Activated T-cell treated with anti-CD3 and anti-CD28 coated beads, Interleukin-2, amount 50 U/mL, for 48 hours (primary cell): ENCODE measurements around the gene MYOZ1.
A peak's percentile ranks its signal among the peaks of the same experiment; 100 is the strongest.
"Not testable (repeated sequence)": the region's sequence is repeated elsewhere in the genome, so short reads cannot be mapped to it uniquely, and the experiment has no call there.

Source experiments
- DNase-seq, 2 experiments: peaks; one replicate each; pipeline ENCODE4 v3.0.0-alpha.2; 2020

The MYOZ1 gene

DNA sequence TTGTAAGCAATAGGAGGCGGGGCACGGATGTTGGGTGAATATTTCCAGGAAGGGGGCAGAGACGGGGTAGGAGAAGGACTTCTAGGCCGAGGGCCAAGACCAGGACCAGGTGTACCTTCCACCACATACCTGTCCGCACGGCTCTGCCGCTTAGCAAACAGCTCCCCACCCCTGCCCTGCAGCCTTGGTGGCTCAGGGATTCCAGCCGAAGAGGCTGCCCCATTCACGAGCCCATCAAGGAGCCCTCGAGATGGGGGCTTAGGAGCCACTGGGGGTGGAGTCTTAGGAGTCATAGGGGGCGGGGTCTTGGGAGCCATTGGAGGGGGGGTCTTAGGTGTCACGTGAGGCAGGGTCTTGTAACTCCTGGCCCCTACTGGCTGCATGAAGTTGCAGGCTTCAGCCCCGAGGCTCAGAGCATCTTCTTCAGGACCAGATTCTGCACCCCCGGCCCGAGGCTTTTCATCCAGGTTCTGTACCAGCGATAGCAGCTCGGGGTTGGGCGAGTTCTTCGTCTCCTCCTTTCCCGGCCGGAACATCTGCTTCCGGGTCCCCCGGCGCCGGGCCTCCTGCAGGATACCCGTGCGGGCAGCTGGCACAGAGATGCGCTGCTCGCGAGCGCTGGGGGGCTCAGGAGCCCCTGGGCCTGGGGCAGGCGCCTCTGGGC, 6.1 kb upstream of the MYOZ1 start:
- peak; percentile 59 to 62 for DNase-seq

DNA sequence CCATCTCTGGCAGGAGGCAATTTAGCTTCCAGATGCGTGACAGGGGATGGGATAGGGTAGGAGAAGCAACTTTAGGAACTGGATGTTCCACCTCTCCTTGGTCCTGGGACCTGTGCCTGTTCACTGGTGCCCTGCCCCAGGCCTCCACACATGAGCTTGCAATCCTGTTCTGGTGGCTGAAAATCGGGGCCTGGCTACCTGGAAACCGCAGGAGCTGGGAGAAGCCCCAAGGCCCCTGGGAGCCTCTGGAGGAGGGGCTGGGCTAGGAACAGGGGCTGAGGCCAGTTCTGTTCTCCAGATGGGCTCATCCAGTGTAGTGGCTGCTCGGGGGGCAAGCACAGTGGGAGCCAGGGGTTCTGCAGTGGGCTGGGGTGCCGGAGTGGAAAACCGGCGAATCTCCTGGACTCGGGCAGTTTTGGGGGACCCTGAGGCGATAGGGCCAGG, 5.3 kb upstream of the MYOZ1 start:
- DNase-seq = no peak

DNA sequence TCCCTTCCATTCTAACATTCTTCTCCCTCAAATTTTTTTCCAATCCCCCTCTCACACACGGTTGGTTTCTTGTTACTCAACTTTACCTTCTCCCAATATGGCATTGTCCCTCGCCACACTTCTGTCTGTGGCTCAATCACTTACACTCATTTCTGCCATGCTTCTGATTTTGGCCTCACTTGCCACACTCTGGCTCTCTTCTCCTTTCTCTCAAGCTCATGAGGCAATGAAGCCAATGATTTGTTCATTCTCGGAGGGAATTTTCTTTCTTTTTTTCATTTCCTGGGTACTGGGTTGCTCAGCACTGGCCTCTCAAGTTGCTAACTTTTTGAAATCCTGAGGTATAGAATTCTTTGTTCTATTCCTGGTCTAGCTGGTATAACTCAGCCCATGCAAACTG, 4.0 kb upstream of the MYOZ1 start:
- DNase-seq = no peak

- no peak for DNase-seq
Observed at GRCh38 chr10:73644767-73645166, 3.5 kb upstream of the MYOZ1 start.

- DNase-seq = peak; percentile 58 to 62
Observed at GRCh38 chr10:73644015-73644743, 2.9 kb upstream of the MYOZ1 start.

DNA sequence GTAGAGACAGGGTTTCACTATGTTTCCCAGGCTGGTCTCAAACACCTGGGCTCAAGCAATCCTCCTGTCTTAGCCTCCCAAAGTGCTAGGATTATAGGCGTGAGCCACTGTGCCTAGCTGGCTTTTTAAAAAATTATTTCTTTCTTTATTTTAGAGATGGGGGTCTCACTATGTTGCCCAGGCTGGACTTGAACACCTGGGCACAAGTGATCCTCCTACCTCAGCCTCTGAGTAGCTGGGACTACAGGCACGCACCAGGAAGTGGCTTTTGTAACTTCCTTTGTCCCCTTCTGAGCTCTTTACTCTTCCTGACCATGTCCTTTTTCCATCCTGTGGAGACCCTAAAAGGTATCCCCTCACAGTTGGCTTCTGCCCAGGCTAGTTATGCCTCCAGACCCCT, 2.1 kb upstream of the MYOZ1 start:
- DNase-seq = no peak

DNA sequence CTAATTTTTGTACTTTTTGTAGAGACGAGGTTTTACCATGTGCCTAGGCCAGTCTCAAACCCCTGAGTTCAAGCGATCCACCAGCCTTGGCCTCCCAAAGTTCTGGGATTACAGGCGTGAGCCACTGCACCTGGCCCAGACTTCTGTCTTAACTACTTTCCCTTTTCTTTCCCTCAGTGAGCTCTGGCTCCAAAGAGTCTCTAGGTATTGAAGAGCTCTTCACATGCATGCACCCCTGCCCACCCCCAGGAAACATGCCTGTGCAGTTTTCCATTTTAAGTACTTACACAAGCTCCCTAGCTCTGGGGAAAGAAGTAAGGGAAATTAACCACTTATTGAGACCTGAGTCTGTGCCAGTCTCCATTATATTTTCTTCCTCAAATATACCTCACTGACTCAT, 2.0 kb downstream of the MYOZ1 start:
- DNase-seq = no peak

DNA sequence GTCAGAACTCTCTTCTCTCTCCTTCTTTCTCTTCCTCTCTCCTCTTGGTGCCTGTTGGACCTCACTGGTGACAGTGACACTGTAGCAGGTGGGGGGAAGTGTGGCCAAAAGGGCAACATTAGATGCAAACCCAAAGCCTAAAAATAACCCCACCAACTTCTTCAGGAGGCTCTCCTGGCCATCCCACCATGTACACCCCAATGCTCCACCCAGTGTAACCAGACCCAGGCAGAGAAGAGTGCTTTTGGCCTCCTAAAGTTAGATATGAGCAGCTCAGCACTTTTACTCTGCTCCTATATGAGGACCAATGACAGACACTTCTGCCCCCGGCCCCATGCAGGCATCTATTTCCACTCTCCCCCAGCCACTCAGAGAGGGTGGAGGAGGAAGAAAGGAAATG, 5.5 kb downstream of the MYOZ1 start:
- no peak for DNase-seq

- no peak for DNase-seq
Observed at GRCh38 chr10:73634421-73634820, 6.9 kb downstream of the MYOZ1 start.

GRCh38 chr10:73629165-73629564, 12.1 kb downstream of the MYOZ1 start:
- DNase-seq = no peak

- no peak for DNase-seq
Observed at GRCh38 chr10:73628405-73628804, 12.9 kb downstream of the MYOZ1 start.

GRCh38 chr10:73627300-73627699, 14.0 kb downstream of the MYOZ1 start:
- DNase-seq = no peak

DNA sequence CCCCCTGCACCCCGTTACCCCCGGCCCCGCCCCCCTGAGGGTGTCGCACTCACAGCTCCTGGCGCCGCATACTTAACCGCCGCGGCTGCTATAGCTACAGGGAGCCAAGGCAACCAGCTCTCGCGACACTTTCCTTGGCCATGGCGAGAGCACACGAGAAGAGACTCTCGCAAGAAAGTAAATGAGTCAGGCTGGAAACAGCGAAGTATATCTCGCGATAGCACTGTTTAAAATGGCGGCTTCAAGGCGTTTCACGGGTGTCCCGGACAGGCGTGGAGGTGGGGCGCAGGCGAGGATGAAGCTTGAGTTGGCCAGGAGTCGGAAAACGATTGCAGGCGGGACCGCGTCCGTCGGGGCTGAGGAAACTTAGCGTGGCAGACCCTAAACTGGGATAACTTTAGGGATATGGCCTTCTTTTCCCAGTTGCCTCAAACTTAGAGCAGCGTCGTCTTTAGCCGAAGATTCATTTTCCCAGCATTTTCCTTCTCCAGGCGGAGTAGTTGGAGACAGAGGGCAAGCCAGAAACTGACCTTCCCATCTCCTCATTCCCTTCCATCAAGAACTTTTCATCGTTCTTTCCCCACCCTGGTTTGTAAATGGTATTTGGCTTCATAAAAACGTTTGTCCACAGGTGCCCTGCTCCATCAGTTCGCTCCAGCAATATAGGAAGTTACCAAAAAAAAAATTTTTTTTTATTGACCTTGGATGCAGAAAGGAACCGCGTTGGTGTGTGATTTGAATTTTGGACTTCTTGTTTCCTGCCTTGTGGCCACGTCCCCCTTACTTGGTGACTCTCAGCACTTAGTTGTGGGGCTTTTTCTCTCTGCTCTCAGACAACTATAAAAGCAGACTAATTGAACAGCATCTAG, 15.2 kb downstream of the MYOZ1 start:
- DNase-seq = peak; percentile 91 to 93

- DNase-seq = no peak
Observed at GRCh38 chr10:73625004-73625883, 16.0 kb downstream of the MYOZ1 start.

- DNase-seq = no peak
Observed at GRCh38 chr10:73623056-73623455, 18.2 kb downstream of the MYOZ1 start.

- not testable (repeated sequence) for DNase-seq
Observed at GRCh38 chr10:73620974-73621373, 20.3 kb downstream of the MYOZ1 start.

GRCh38 chr10:73617143-73617542, 24.1 kb downstream of the MYOZ1 start:
- DNase-seq = not testable (repeated sequence)

GRCh38 chr10:73614720-73615119, 26.6 kb downstream of the MYOZ1 start:
- DNase-seq = no peak

- no peak for DNase-seq
Observed at GRCh38 chr10:73609116-73609515, 32.2 kb downstream of the MYOZ1 start.

GRCh38 chr10:73601486-73601921, 39.8 kb downstream of the MYOZ1 start:
- no peak for DNase-seq

- no peak for DNase-seq
Observed at GRCh38 chr10:73597346-73597745, 43.9 kb downstream of the MYOZ1 start.

DNA sequence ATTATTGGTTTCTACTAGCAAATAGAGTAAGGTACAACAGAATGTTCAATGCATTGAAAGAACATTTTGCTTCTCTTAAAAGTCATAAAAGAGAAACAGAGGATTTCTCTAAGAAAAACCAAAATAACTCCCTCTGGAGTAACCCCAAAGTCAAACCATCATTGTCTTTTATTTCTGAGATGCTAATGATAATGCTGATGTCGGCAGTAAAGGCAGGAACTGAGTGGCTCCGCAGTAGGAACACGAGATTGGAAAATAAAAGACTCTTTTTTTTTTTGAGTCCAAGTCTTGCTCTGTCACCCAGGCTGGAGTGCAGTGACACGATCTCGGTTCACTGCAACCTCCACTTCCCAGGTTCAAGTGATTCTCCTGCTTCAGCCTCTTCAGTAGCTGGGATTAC, 47.5 kb downstream of the MYOZ1 start:
- no peak for DNase-seq

GRCh38 chr10:73593110-73593509, 48.2 kb downstream of the MYOZ1 start:
- no peak for DNase-seq
